T-cell (primary cell): ENCODE measurements around the gene CCSER1. TPM values are rescaled to one million over a fixed set of nuclear protein-coding genes. Genes with fewer than 3 reads are reported as not detected.

ENCODE experiments used
- ATAC-seq, 4 experiments: fragments of 200-7000 bp in 3 of 4; fragments of 150-1000 bp in 1 of 4; cut with Tn5 transposase; replicated peaks in 1 of 4; 1 replicate in 3 of 4; 2 replicates in 1 of 4; pipeline ENCODE4 v1.10.0; 2021; ENCODE audit warnings: moderate library complexity in 3 of 4, mild to moderate bottlenecking in 2 of 4, moderate number of reproducible peaks in 1 of 4
- CTCF ChIA-PET, 2 donors: fragments of 300-600 bp; sonication (Branson Sonifier 250); formaldehyde crosslinking; loops; one replicate each; lab custom pipeline; 2022; ENCODE audit warnings: antibody characterized with exemption in 2 of 2; lab: Charles Lee
- POLR2A ChIA-PET, 2 donors: fragments of 300-600 bp; sonication (Branson Sonifier 250); formaldehyde crosslinking; loops; one replicate each; lab custom pipeline; 2022; ENCODE audit warnings: antibody characterized with exemption in 2 of 2; lab: Charles Lee
- DNase-seq, 35 experiments: peaks; one replicate each; pipeline versions ENCODE4 v3.0.0 to v3.0.0-alpha.2; 2013 to 2023
- H3K27ac ChIP-seq: one replicate; pipeline ENCODE4 v1.5.1; 2013; ENCODE audit warnings: low read length
- H3K27me3 ChIP-seq, 2 experiments: replicated peaks in 1 of 2; 1 replicate in 1 of 2; 2 replicates in 1 of 2; pipeline versions ENCODE4 v1.6.1 to v1.7.0; 2013; ENCODE audit warnings: low read length in 1 of 2, mixed read lengths in 1 of 2; ENCODE audit not compliant: control insufficient read depth in 2 of 2, insufficient read depth in 2 of 2; ENCODE audit errors: extremely low read depth in 1 of 2
- H3K36me3 ChIP-seq, 2 donors: 1 replicate in 1 of 2; 2 replicates in 1 of 2; pipeline versions ENCODE4 v1.6.1 to v1.7.0; 2013; ENCODE audit warnings: low read length in 1 of 2; ENCODE audit not compliant: control insufficient read depth in 2 of 2, insufficient read depth in 1 of 2; ENCODE audit errors: extremely low read depth in 1 of 2
- H3K4me1 ChIP-seq, 2 experiments: 1 replicate in 1 of 2; 2 replicates in 1 of 2; pipeline versions ENCODE4 v1.6.1 to v1.7.0; 2013; ENCODE audit warnings: low read length in 2 of 2, mixed read lengths in 1 of 2; ENCODE audit not compliant: insufficient read depth in 2 of 2, control insufficient read depth in 1 of 2; ENCODE audit errors: extremely low read depth in 1 of 2
- H3K4me3 ChIP-seq, 2 donors: 1 replicate in 1 of 2; 2 replicates in 1 of 2; pipeline versions ENCODE4 v1.5.1 to v1.7.0; 2013; ENCODE audit warnings: mild to moderate bottlenecking in 2 of 2, low read length in 1 of 2, moderate library complexity in 1 of 2; ENCODE audit not compliant: control insufficient read depth in 1 of 2; ENCODE audit errors: extremely low read depth in 1 of 2
- H3K9me3 ChIP-seq: 2 replicates; pipeline ENCODE4 v1.7.0; 2013
- H3K27ac Mint-ChIP-seq, 2 donors: one replicate each; pipeline ENCODE4 v1.8.0; 2020 to 2021; ENCODE audit warnings: mild to moderate bottlenecking in 2 of 2, mixed read lengths in 2 of 2
- H3K27me3 Mint-ChIP-seq, 2 donors: one replicate each; pipeline ENCODE4 v1.8.0; 2021 to 2022; ENCODE audit warnings: mixed read lengths in 2 of 2
- H3K36me3 Mint-ChIP-seq: one replicate; pipeline ENCODE4 v1.8.0; 2021; ENCODE audit warnings: mixed read lengths
- H3K4me1 Mint-ChIP-seq, 3 donors: one replicate each; pipeline ENCODE4 v1.8.0; 2020 to 2022; ENCODE audit warnings: mixed read lengths in 3 of 3, mild to moderate bottlenecking in 1 of 3
- H3K4me3 Mint-ChIP-seq, 3 donors: one replicate each; pipeline ENCODE4 v1.8.0; 2020 to 2022; ENCODE audit warnings: mild to moderate bottlenecking in 3 of 3, mixed read lengths in 3 of 3, moderate library complexity in 3 of 3
- H3K9me3 Mint-ChIP-seq, 3 donors: one replicate each; pipeline ENCODE4 v1.8.0; 2020 to 2022; ENCODE audit warnings: mixed read lengths in 3 of 3
- WGBS: methylation state at CpG from one replicate; pipeline ENCODE4 v1.1.5; 2013; ENCODE audit warnings: missing lambda C conversion rate; ENCODE audit not compliant: insufficient coverage; 5-methylcytosine and 5-hydroxymethylcytosine counted together
- total RNA-seq, 35 experiments: library from RNA in 6 of 35; stranded (reverse) in 6 of 35; fragments of 120-200 nt in 1 of 35; gene quantifications; one replicate each; pipeline versions ENCODE4 v1.2.1 to v1.2.4 and lab custom pipeline; 2013 to 2026

CCSER1 gene
- total RNA-seq, 5 donors from 2014 or later (not counting 1 experiment from before 2014, with no cell fraction given), result 0.35 to 1.4 (median 0.98) TPM

DNA sequence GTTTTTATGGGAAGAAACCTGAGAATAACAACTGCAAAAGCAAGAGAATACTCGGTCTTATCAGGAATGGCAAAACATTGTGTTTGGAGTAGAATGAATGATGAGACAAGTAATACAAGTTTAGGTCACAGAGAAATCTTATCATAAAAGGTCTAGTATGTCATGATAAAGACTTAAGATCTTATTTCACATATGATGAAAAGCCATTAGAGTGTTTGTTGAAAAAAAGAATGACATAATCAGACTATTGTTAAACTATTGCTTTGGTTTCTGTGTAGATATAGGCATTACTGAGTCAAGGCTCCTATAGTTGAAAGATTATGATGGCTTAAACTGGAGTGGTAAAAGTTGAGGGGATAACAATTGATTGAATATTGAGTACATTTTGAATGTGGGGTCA lies 603.6 kb downstream of the CCSER1 start:
- peaks cover 3 to 7% (median 3%) of the 10 kb centered on the region in 3 donors for H3K9me3 Mint-ChIP-seq
- no peaks in the 10 kb centered on the region for H3K27me3 Mint-ChIP-seq
- CTCF ChIA-PET, result no interaction called here
- DNase-seq (no peak), ATAC-seq (no peak)
- no peaks in the 10 kb centered on the region for H3K27me3 ChIP-seq
- no peaks in the 10 kb centered on the region for H3K4me1 ChIP-seq
- H3K36me3 Mint-ChIP-seq, result no peaks in the 10 kb centered on the region
- no peak overlapping the region for H3K27ac ChIP-seq
- H3K27ac Mint-ChIP-seq, result no peak overlapping the region
- POLR2A ChIA-PET, result no interaction called here
- no peaks in the 10 kb centered on the region for H3K36me3 ChIP-seq
- no peak overlapping the region for H3K4me3 Mint-ChIP-seq
- no peaks in the 10 kb centered on the region for H3K4me1 Mint-ChIP-seq
- no CpG with 5 or more reads among the region's 1 CpG for WGBS
- no peak overlapping the region for H3K4me3 ChIP-seq
- H3K9me3 ChIP-seq, result no peaks in the 10 kb centered on the region

DNA sequence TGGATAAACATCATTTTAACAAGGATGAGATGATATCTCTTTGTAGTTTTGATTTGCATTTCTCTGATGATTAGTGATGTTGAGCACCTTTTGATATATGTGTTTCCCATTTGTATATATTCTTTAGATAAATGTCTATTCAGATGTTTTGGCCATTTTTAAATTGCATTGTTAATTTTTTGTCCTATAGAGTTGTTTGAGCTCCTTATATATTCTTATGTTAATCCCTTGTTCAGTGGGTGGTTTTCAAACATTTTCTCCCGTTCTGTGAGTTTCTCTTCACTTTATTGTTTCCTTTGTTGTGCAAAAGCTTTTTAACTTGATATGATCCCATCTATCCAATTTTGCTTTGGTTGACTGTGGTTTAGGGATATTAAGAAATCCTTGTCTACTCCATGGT lies 606.0 kb downstream of the CCSER1 start:
- DNase-seq (no peak), ATAC-seq (no peak)
- Mint-ChIP-seq H3K9me3 (peaks cover 0 to 3% (median 3%) of the 10 kb centered on the region in 3 donors), H3K4me1 (no peaks in the 10 kb centered on the region), H3K27me3 (no peaks in the 10 kb centered on the region), H3K27ac (no peak overlapping the region), H3K36me3 (no peaks in the 10 kb centered on the region), H3K4me3 (no peak overlapping the region)
- Histone ChIP-seq H3K36me3 (no peaks in the 10 kb centered on the region), H3K4me3 (no peak overlapping the region), H3K9me3 (no peaks in the 10 kb centered on the region), H3K27ac (no peak overlapping the region), H3K27me3 (no peaks in the 10 kb centered on the region), H3K4me1 (no peaks in the 10 kb centered on the region)
- ChIA-PET POLR2A (no interaction called here), CTCF (no interaction called here)
- no CpG with 5 or more reads among the region's 1 CpG for WGBS

DNA sequence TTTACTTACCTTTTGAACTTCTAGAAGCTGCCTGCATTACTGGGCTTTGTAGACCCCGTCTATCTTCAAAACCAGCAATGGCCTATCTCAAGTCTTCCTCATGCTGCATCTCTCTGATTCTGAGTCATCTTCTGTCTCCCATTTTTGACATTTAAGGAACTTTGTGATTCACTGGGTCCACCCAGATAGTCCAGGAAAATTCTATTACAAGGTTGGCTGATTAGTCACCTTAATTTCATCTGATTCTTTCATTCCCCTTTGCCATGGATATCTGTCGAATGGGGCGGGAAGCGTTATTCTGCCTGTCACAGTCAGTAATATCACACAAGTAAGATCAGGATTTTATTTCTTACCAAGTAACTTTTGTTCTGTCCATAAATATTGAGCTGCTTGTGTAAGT lies 618.0 kb downstream of the CCSER1 start:
- WGBS, result 71% methylated on average over 1 of the region's 4 CpGs
- no peak for DNase-seq
- Mint-ChIP-seq H3K36me3 (no peaks in the 10 kb centered on the region), H3K27ac (no peak overlapping the region), H3K4me1 (no peaks in the 10 kb centered on the region), H3K27me3 (no peaks in the 10 kb centered on the region), H3K9me3 (peaks cover 4 to 7% (median 6%) of the 10 kb centered on the region in 3 donors), H3K4me3 (no peak overlapping the region)
- Histone ChIP-seq H3K4me1 (no peaks in the 10 kb centered on the region), H3K27ac (no peak overlapping the region), H3K27me3 (no peaks in the 10 kb centered on the region), H3K36me3 (no peaks in the 10 kb centered on the region), H3K4me3 (no peak overlapping the region), H3K9me3 (no peaks in the 10 kb centered on the region)
- ATAC-seq, result no peak
- ChIA-PET CTCF (no interaction called here), POLR2A (no interaction called here)

DNA sequence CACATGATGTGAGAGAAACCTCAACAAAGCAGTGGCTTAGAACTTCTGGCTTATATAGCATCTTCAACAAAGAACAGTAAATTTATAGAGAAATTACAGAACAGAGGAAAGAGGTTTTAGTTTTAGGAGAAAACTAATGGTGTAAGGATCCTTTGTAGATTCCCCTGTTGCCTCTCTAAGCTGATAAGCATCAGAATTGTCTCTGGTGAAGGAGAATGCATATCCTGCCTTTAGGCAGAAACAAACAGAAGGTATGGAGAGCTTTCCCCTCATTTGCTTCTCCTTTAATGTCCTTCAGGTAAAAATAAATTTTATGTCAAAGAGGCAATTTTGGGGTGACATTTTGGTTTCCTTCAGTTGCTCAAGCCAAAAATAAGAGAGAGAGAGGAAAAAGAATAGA lies 625.9 kb downstream of the CCSER1 start:
- no peak overlapping the region for H3K4me3 ChIP-seq
- ChIA-PET CTCF (no interaction called here), POLR2A (no interaction called here)
- Mint-ChIP-seq H3K27ac (no peak overlapping the region), H3K27me3 (no peaks in the 10 kb centered on the region), H3K4me1 (no peaks in the 10 kb centered on the region), H3K9me3 (peaks cover 4 to 6% (median 6%) of the 10 kb centered on the region in 3 donors), H3K4me3 (no peak overlapping the region), H3K36me3 (no peaks in the 10 kb centered on the region)
- no peak for DNase-seq
- no peaks in the 10 kb centered on the region for H3K36me3 ChIP-seq
- no peak overlapping the region for H3K27ac ChIP-seq
- no peaks in the 10 kb centered on the region for H3K9me3 ChIP-seq
- no peak for ATAC-seq
- H3K27me3 ChIP-seq, result no peaks in the 10 kb centered on the region
- no peaks in the 10 kb centered on the region for H3K4me1 ChIP-seq

DNA sequence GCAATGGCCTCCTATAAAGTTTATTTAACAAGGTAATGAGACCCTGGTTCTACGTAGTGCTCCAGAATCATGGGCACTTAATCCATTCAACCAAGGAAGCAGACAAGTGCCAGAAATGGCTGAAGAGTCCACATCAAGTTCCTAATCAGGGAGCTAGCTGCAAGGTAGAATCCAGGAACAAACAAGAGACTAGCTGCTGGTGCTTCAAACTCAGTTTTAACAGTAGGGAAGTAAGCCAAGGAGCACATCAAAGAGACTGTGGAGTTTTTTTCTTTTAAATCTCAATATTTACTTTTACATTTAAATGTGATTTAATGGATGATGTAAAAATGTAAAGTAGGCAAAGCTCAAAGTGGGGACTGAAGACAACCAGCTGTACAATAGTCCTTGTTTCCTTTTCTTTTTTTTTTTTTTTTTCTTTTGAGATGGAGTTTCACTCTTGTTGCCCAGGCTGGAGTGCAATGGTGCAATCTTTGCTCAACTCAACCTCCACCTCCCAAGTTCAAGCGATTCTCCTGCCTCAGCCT lies 630.4 kb downstream of the CCSER1 start:
- H3K9me3 Mint-ChIP-seq, result peaks cover 6 to 7% (median 6%) of the 10 kb centered on the region in 3 donors
- H3K36me3 ChIP-seq, result no peaks in the 10 kb centered on the region
- H3K27me3 ChIP-seq, result no peaks in the 10 kb centered on the region
- H3K27ac ChIP-seq, result no peak overlapping the region
- H3K36me3 Mint-ChIP-seq, result no peaks in the 10 kb centered on the region
- H3K4me3 ChIP-seq, result no peak overlapping the region
- ATAC-seq, result no peak
- no peaks in the 10 kb centered on the region for H3K27me3 Mint-ChIP-seq
- H3K27ac Mint-ChIP-seq, result no peak overlapping the region
- POLR2A ChIA-PET, result no interaction called here
- CTCF ChIA-PET, result no interaction called here
- no CpG with 5 or more reads among the region's 2 CpGs for WGBS
- no peak for DNase-seq
- no peaks in the 10 kb centered on the region for H3K4me1 Mint-ChIP-seq
- H3K4me1 ChIP-seq, result no peaks in the 10 kb centered on the region
- H3K9me3 ChIP-seq, result no peaks in the 10 kb centered on the region
- no peak overlapping the region for H3K4me3 Mint-ChIP-seq

DNA sequence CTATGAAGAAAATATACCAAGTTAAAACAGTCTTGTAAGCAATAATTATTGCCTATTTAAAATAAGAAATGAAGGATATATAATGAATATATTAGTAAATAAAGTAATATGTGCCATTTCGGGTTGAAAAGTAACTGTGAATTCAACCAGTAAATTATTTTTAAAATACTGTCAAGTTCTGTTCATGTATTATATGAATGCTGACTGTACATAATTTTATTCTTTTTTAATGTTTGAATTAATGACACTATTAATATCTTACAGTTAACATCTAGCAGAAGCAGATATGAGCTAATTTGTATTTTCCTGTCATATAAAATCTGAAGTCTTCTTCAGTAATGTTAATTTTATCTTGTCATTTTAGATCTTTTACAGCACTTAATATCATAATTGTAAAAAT lies 632.9 kb downstream of the CCSER1 start:
- H3K4me3 Mint-ChIP-seq, result no peak overlapping the region
- H3K4me1 Mint-ChIP-seq, result no peaks in the 10 kb centered on the region
- no peaks in the 10 kb centered on the region for H3K36me3 Mint-ChIP-seq
- no peak overlapping the region for H3K27ac Mint-ChIP-seq
- DNase-seq, result no peak
- Histone ChIP-seq H3K27ac (no peak overlapping the region), H3K4me1 (no peaks in the 10 kb centered on the region), H3K4me3 (no peak overlapping the region), H3K27me3 (no peaks in the 10 kb centered on the region), H3K9me3 (no peaks in the 10 kb centered on the region), H3K36me3 (no peaks in the 10 kb centered on the region)
- ATAC-seq, result no peak
- POLR2A ChIA-PET, result no interaction called here
- no CpG with 5 or more reads among the region's 1 CpG for WGBS
- peaks cover 0 to 9% (median 5%) of the 10 kb centered on the region in 3 donors for H3K9me3 Mint-ChIP-seq
- CTCF ChIA-PET, result no interaction called here
- H3K27me3 Mint-ChIP-seq, result no peaks in the 10 kb centered on the region

DNA sequence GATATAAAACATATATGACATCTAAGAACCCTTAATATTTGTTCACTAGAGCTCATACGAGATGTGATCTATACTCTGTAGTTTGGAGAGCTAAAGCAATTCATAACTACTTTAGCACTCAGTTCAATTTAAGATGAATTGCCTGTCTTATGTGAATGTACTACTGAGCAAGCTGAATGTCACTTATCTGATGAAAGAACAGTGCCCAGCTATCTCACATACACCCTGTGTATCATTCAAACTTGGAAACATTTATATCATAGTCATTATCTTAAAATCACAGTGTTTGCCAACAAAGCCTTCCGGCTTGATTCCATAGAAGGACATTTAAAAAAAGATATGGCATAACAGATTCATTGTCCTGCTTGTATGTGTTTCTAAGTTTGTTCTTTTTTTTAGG lies 639.6 kb downstream of the CCSER1 start:
- ChIA-PET POLR2A (no interaction called here), CTCF (no interaction called here)
- no peak overlapping the region for H3K4me3 Mint-ChIP-seq
- no peak overlapping the region for H3K4me3 ChIP-seq
- no peaks in the 10 kb centered on the region for H3K27me3 Mint-ChIP-seq
- no peaks in the 10 kb centered on the region for H3K36me3 Mint-ChIP-seq
- no peaks in the 10 kb centered on the region for H3K36me3 ChIP-seq
- H3K9me3 Mint-ChIP-seq, result peaks cover 4 to 19% (median 14%) of the 10 kb centered on the region in 3 donors
- H3K27ac ChIP-seq, result no peak overlapping the region
- no peak for DNase-seq
- no peaks in the 10 kb centered on the region for H3K27me3 ChIP-seq
- H3K4me1 Mint-ChIP-seq, result no peaks in the 10 kb centered on the region
- ATAC-seq, result no peak
- H3K9me3 ChIP-seq, result no peaks in the 10 kb centered on the region
- no CpG with 5 or more reads among the region's 2 CpGs for WGBS
- no peaks in the 10 kb centered on the region for H3K4me1 ChIP-seq
- no peak overlapping the region for H3K27ac Mint-ChIP-seq
